H1 (cell line): ENCODE measurements around the gene RHEB. TPM values are rescaled to one million over a fixed set of nuclear protein-coding genes. Genes with fewer than 3 reads are reported as not detected.

ENCODE experiments used
- CTCF ChIA-PET: fragments of 300-600 bp; sonication (Branson Sonifier 250); formaldehyde crosslinking; loops from one replicate; lab custom pipeline; 2021; ENCODE audit not compliant: partially characterized antibody; lab: Charles Lee
- POLR2A ChIA-PET: fragments of 300-600 bp; sonication (Branson Sonifier 250); formaldehyde crosslinking; loops from one replicate; lab custom pipeline; 2021; ENCODE audit warnings: inconsistent platforms; ENCODE audit not compliant: partially characterized antibody; lab: Charles Lee
- DNase-seq, 2 experiments: peaks; one replicate each; pipeline versions ENCODE4 v3.0.0 to v3.0.0-alpha.2; 2010 to 2022; ENCODE audit warnings: low spot score in 2 of 2, low read depth in 1 of 2, mixed read lengths in 1 of 2
- FAIRE-seq: peaks from 2 replicates; lab custom pipeline; 2011; peaks lifted over from hg19 to GRCh38; lab: Jason Lieb, UNC
- H2AFZ ChIP-seq: 2 replicates; pipeline ENCODE4 v1.8.1; 2012; ENCODE audit warnings: low read length, inconsistent platforms
- H2AK5ac ChIP-seq: 2 replicates; pipeline ENCODE4 v1.6.1; 2013; ENCODE audit warnings: low read depth, low read length
- H2BK120ac ChIP-seq: replicated peaks from 2 replicates; pipeline ENCODE3; 2013; ENCODE audit warnings: low read depth, low read length, inconsistent platforms
- H2BK12ac ChIP-seq: 2 replicates; pipeline ENCODE4 v1.6.1; 2013; ENCODE audit warnings: low read depth, low read length
- H2BK15ac ChIP-seq: 2 replicates; pipeline ENCODE4 v1.6.1; 2013; ENCODE audit warnings: low read length
- H2BK20ac ChIP-seq: 2 replicates; pipeline ENCODE4 v1.6.1; 2013; ENCODE audit warnings: low read length
- H2BK5ac ChIP-seq: 2 replicates; pipeline ENCODE4 v1.6.1; 2013; ENCODE audit warnings: low read depth, low read length
- H3K14ac ChIP-seq: 2 replicates; pipeline ENCODE4 v1.6.1; 2013; ENCODE audit warnings: inconsistent platforms; ENCODE audit not compliant: insufficient read length
- H3K18ac ChIP-seq: 2 replicates; pipeline ENCODE4 v1.6.1; 2013; ENCODE audit warnings: low read length; ENCODE audit errors: extremely low read depth
- H3K23ac ChIP-seq: 2 replicates; pipeline ENCODE4 v1.6.1; 2013; ENCODE audit warnings: inconsistent platforms; ENCODE audit not compliant: insufficient read length
- H3K23me2 ChIP-seq: 2 replicates; pipeline ENCODE4 v1.6.1; 2013; ENCODE audit warnings: low read depth, low read length
- H3K27ac ChIP-seq: 2 replicates; pipeline ENCODE4 v1.6.1; 2011; ENCODE audit warnings: low read depth, low read length, inconsistent platforms
- H3K27me3 ChIP-seq, 4 experiments: replicated peaks in 1 of 4; 1 replicate in 1 of 4; 2 replicates in 3 of 4; pipeline versions ENCODE4 v1.6.1 to v1.8.1; 2011 to 2013; ENCODE audit warnings: low read length in 3 of 4, mild to moderate bottlenecking in 3 of 4, inconsistent platforms in 2 of 4, mixed read lengths in 2 of 4, moderate library complexity in 1 of 4; ENCODE audit not compliant: control insufficient read depth in 3 of 4, insufficient read depth in 3 of 4; ENCODE audit errors: extremely low read depth in 1 of 4
- H3K36me3 ChIP-seq, 4 experiments: 2 replicates each; pipeline versions ENCODE4 v1.6.1 to v1.8.1; 2011 to 2013; ENCODE audit warnings: mild to moderate bottlenecking in 4 of 4, low read length in 3 of 4, moderate library complexity in 2 of 4, control low read depth in 1 of 4, inconsistent platforms in 1 of 4; ENCODE audit not compliant: insufficient read depth in 4 of 4, control insufficient read depth in 2 of 4
- H3K4ac ChIP-seq: replicated peaks from 2 replicates; pipeline ENCODE3; 2013; ENCODE audit warnings: low read length, low read depth, mixed read lengths, inconsistent platforms; ENCODE audit not compliant: insufficient read length
- H3K4me1 ChIP-seq, 4 experiments: replicated peaks in 1 of 4; 1 replicate in 1 of 4; 2 replicates in 3 of 4; pipeline versions ENCODE4 v1.6.1 to v1.8.1; 2011 to 2013; ENCODE audit warnings: low read length in 3 of 4, inconsistent platforms in 2 of 4, mixed read lengths in 1 of 4; ENCODE audit not compliant: insufficient read depth in 4 of 4, control insufficient read depth in 3 of 4
- H3K4me2 ChIP-seq, 2 experiments: 2 replicates each; pipeline versions ENCODE4 v1.6.1 to v1.8.1; 2011 to 2013; ENCODE audit warnings: low read depth in 2 of 2, low read length in 2 of 2, control low read depth in 1 of 2, inconsistent platforms in 1 of 2, mild to moderate bottlenecking in 1 of 2; ENCODE audit not compliant: insufficient read depth in 1 of 2
- H3K4me3 ChIP-seq, 4 experiments: fragments of 200-600, 300-600 bp in 1 of 4; sonication (generic), shearing (Covaris generic), sonication (Bioruptor Twin) in 1 of 4; 2 replicates each; pipeline versions ENCODE4 v1.5.1 to v1.8.1; 2011 to 2016; ENCODE audit warnings: low read length in 4 of 4, low read depth in 3 of 4, control low read depth in 2 of 4, inconsistent platforms in 2 of 4, mild to moderate bottlenecking in 2 of 4, mixed read lengths in 1 of 4, moderate library complexity in 1 of 4; ENCODE audit not compliant: insufficient read depth in 2 of 4; ENCODE audit errors: extremely low read depth in 1 of 4
- H3K56ac ChIP-seq: replicated peaks from 2 replicates; pipeline ENCODE3; 2013; ENCODE audit warnings: low read depth, mild to moderate bottlenecking, mixed read lengths, low read length, inconsistent platforms; ENCODE audit not compliant: insufficient read length
- H3K79me1 ChIP-seq: 2 replicates; pipeline ENCODE4 v1.6.1; 2013; ENCODE audit warnings: low read depth, low read length, control low read depth
- H3K79me2 ChIP-seq, 2 experiments: 2 replicates each; pipeline versions ENCODE4 v1.6.1 to v1.8.1; 2012 to 2013; ENCODE audit warnings: low read length in 2 of 2, mild to moderate bottlenecking in 2 of 2, inconsistent platforms in 1 of 2; ENCODE audit not compliant: insufficient read depth in 2 of 2, control insufficient read depth in 1 of 2
- H3K9ac ChIP-seq, 4 experiments: replicated peaks in 1 of 4; 1 replicate in 1 of 4; 2 replicates in 3 of 4; pipeline versions ENCODE4 v1.6.1 to v1.8.1; 2011 to 2013; ENCODE audit warnings: low read depth in 3 of 4, low read length in 3 of 4, control low read depth in 2 of 4, mild to moderate bottlenecking in 2 of 4, moderate library complexity in 2 of 4, inconsistent platforms in 1 of 4; ENCODE audit errors: extremely low read depth in 1 of 4
- H3K9me3 ChIP-seq, 2 experiments: 2 replicates each; pipeline versions ENCODE4 v1.6.1 to v1.8.1; 2012 to 2013; ENCODE audit warnings: mild to moderate bottlenecking in 2 of 2, moderate library complexity in 2 of 2, control low read depth in 1 of 2, inconsistent platforms in 1 of 2, low read depth in 1 of 2, low read length in 1 of 2, mixed read lengths in 1 of 2; ENCODE audit not compliant: insufficient read depth in 2 of 2
- H4K20me1 ChIP-seq, 2 experiments: replicated peaks in 1 of 2; 2 replicates each; pipeline versions ENCODE3 to v1.8.1; 2011 to 2013; ENCODE audit warnings: inconsistent platforms in 2 of 2, low read length in 2 of 2, mild to moderate bottlenecking in 1 of 2; ENCODE audit not compliant: insufficient read depth in 2 of 2, control insufficient read depth in 1 of 2
- H4K5ac ChIP-seq: 2 replicates; pipeline ENCODE4 v1.6.1; 2013; ENCODE audit warnings: low read length, low read depth, mixed read lengths, inconsistent platforms; ENCODE audit not compliant: insufficient read length
- H4K8ac ChIP-seq: 2 replicates; pipeline ENCODE4 v1.8.0; 2013; ENCODE audit warnings: mild to moderate bottlenecking, moderate library complexity, low read length, inconsistent platforms; ENCODE audit not compliant: insufficient read depth; ENCODE audit errors: extremely low read depth
- H4K91ac ChIP-seq: replicated peaks from 2 replicates; pipeline ENCODE3; 2013; ENCODE audit warnings: low read length, mixed read lengths, inconsistent platforms; ENCODE audit not compliant: insufficient read length
- CHD1 ChIP-seq: IDR thresholded peaks from 2 replicates; pipeline ENCODE4 v1.6.1; 2012; ENCODE audit warnings: low read depth, low read length, improper control_type of control experiment
- E2F6 ChIP-seq: IDR thresholded peaks from 2 replicates; pipeline ENCODE4 v1.6.1; 2012; ENCODE audit warnings: inconsistent platforms
- EP300 ChIP-seq, 2 experiments: IDR thresholded peaks; 1 replicate in 1 of 2; 2 replicates in 1 of 2; pipeline ENCODE4 v1.6.1; 2011 to 2012; ENCODE audit warnings: low read depth in 2 of 2, low read length in 2 of 2, mild to moderate bottlenecking in 2 of 2, borderline replicate concordance in 1 of 2, inconsistent platforms in 1 of 2, moderate library complexity in 1 of 2
- FOSL1 ChIP-seq: IDR thresholded peaks from 2 replicates; pipeline ENCODE4 v1.6.1; 2011; ENCODE audit warnings: mild to moderate bottlenecking, low read depth, low read length, moderate library complexity; ENCODE audit not compliant: insufficient read depth
- JUN ChIP-seq: IDR thresholded peaks from 2 replicates; pipeline ENCODE4 v1.6.1; 2011; ENCODE audit warnings: low read depth, mild to moderate bottlenecking, improper control_type of control experiment, low read length
- RBBP5 ChIP-seq: IDR thresholded peaks from 2 replicates; pipeline ENCODE4 v1.7.1; 2012; ENCODE audit warnings: low read depth, mild to moderate bottlenecking, inconsistent platforms, low read length, moderate library complexity, borderline replicate concordance
- SIN3A ChIP-seq, 2 experiments: IDR thresholded peaks in 1 of 2; conservative IDR thresholded peaks in 1 of 2; 2 replicates each; pipeline ENCODE4 v1.6.1; 2011 to 2012; ENCODE audit warnings: low read length in 2 of 2, improper control_type of control experiment in 1 of 2, low read depth in 1 of 2, mild to moderate bottlenecking in 1 of 2
- SP1 ChIP-seq: IDR thresholded peaks from 2 replicates; pipeline ENCODE4 v1.6.1; 2011; ENCODE audit warnings: low read depth, low read length
- TAF7 ChIP-seq: optimal IDR thresholded peaks from 2 replicates; pipeline ENCODE3; 2011; ENCODE audit warnings: low read depth, mild to moderate bottlenecking, inconsistent platforms, low read length, moderate library complexity, borderline replicate concordance
- WGBS, 2 experiments: shearing (Covaris generic) in 1 of 2; methylation state at CpG; one replicate each; pipeline versions ENCODE4 v1.1.6 to v1.1.7; 2013 to 2015; ENCODE audit warnings: low lambda C conversion rate in 2 of 2, mixed read lengths in 2 of 2, inconsistent platforms in 1 of 2, low coverage in 1 of 2, missing lambda C conversion rate in 1 of 2; ENCODE audit not compliant: insufficient replicate concordance in 2 of 2, insufficient coverage in 1 of 2, insufficient read length in 1 of 2; ENCODE audit errors: extremely low coverage in 1 of 2, missing lambda C conversion rate in 1 of 2; 5-methylcytosine and 5-hydroxymethylcytosine counted together
- polyA plus RNA-seq, 7 experiments: library from polyadenylated mRNA; depleted of rRNA in 3 of 7; stranded (reverse) in 5 of 7; unstranded in 2 of 7; fragments of >200 nt in 5 of 7; fragments of 200-250 nt in 2 of 7; gene quantifications; 1 replicate in 5 of 7; 2 replicates in 1 of 7; 4 replicates in 1 of 7; pipeline versions ENCODE4 v1.2.1 to v1.2.3, GENCODE V29; 2011 to 2013; ENCODE audit warnings: missing spikeins in 2 of 7, mixed read lengths in 2 of 7
- total RNA-seq: library from RNA; stranded (reverse); fragmentation: NEBNext Ultra II Directional; extraction: Animal tissue kit (Norgen Biotek cat#: 25700); gene quantifications from 2 replicates; pipeline ENCODE4 v1.2.1, GENCODE V29; 2021

Gene RHEB
- total and polyA plus RNA-seq, 2 of the 8 experiments (the other 6 are each of a cell fraction or from before 2014, with no cell fraction given), result 60.8 to 132 TPM

- CTCF ChIA-PET, result interaction anchor here (1.2 to 5.8 kb wide), 8 partner anchors 11 to 300 kb away, joined by 3 to 49 read pairs (median 4); no protein-coding TSS in a partner anchor
- FAIRE-seq (no peak), DNase-seq (peak in 1 of 2 experiments; percentile 67)
- peak overlapping the region; percentile 49 for H3K4ac ChIP-seq
- peak overlapping the region; percentile 22 for H4K5ac ChIP-seq
- 67% methylated on average over 25 of the region's 25 CpGs; no CpG with 5 or more reads in 1 of the 2 experiments for WGBS, 2 experiments
- no peak overlapping the region; the same call in 1 of the 2 replicates for H3K27ac ChIP-seq
- peaks cover 14 to 36% (median 25%) of the 10 kb centered on the region in 4 experiments for H3K4me1 ChIP-seq
- H2BK12ac ChIP-seq, result peak overlapping the region; percentile 94
- H4K91ac ChIP-seq, result peak overlapping the region; percentile 85
- H2BK120ac ChIP-seq, result peak overlapping the region; percentile 91
- no peak overlapping the region for H2AFZ ChIP-seq
- no peaks in the 10 kb centered on the region; the same call in 1 of the 2 replicates for H3K23me2 ChIP-seq
- peak overlapping the region; percentile 66; the same call in 1 of the 2 replicates for H2BK15ac ChIP-seq
- peak overlapping the region; percentile 94 for H2BK20ac ChIP-seq
- no peaks in the 10 kb centered on the region for H3K79me2 ChIP-seq
- no peaks in the 10 kb centered on the region for H3K27me3 ChIP-seq
- H3K9ac ChIP-seq, result no peak overlapping the region
- peak overlapping the region; percentile 1 for H3K14ac ChIP-seq
- no peak overlapping the region for H2AK5ac ChIP-seq
- peak overlapping the region; percentile 58 for H4K8ac ChIP-seq
- peak overlapping the region; percentile 66; the same call in 1 of the 2 replicates for H2BK5ac ChIP-seq
- no peak overlapping the region for H3K23ac ChIP-seq
- peaks cover 19 to 34% of the 10 kb centered on the region in 2 experiments for H3K9me3 ChIP-seq
- peak overlapping the region; percentile 88 for H3K18ac ChIP-seq
- peak overlapping the region in 1 of 4 experiments; percentile 4; a peak in 1 of 8 replicates for H3K4me3 ChIP-seq
- H3K36me3 ChIP-seq, result peaks cover 0 to 16% (median 7%) of the 10 kb centered on the region in 4 experiments; a peak in 4 of 8 replicates
- H3K4me2 ChIP-seq, result peak overlapping the region; percentile 26 to 39; a peak in 1 of 4 replicates
- H4K20me1 ChIP-seq, result no peaks in the 10 kb centered on the region
- H3K56ac ChIP-seq, result no peak overlapping the region
- H3K79me1 ChIP-seq, result no peaks in the 10 kb centered on the region
- POLR2A ChIA-PET, result interaction anchor here (0.7 to 3.9 kb wide), 7 partner anchors 8 to 59 kb away, joined by 3 to 29 read pairs (median 3); no protein-coding TSS in a partner anchor
- peak; percentile 40 for TF ChIP-seq TAF7
- no peak for TF ChIP-seq CHD1
- 0 out of 2 replicates have a peak, but pooled peaks have one; percentile 52 for TF ChIP-seq JUN
- TF ChIP-seq SP1, result 0 out of 2 replicates have a peak, but pooled peaks have one; percentile 31
- TF ChIP-seq E2F6, result peak; percentile 85
- TF ChIP-seq FOSL1, result no peak
- 0 out of 2 replicates have a peak, but pooled peaks have one; percentile 34 for TF ChIP-seq RBBP5
- TF ChIP-seq EP300 (IDR thresholded peaks at IDR 0.05; ENCODE audit: borderline replicate concordance in 1 of 2, low read depth in 2 of 2, low read length in 2 of 2), result no peak
- 0 out of 4 replicates have a peak, but pooled peaks of 1 of the 2 experiments have one; percentile 25 for TF ChIP-seq SIN3A (conservative IDR thresholded peaks at IDR 0.05 in 1 of 2, IDR thresholded peaks at IDR 0.05 in 1 of 2; ENCODE audit: low read depth in 1 of 2, low read length in 2 of 2)
These were observed 59.8 kb downstream of the RHEB start for GRCh38 chr7:151459726-151460473.
